Esophagus squamous epithelium (tissue), 5 donors: ENCODE measurements around the gene FGFRL1. TPM values are rescaled to one million over a fixed set of nuclear protein-coding genes. Genes with fewer than 3 reads are reported as not detected.
A peak's percentile ranks its signal among the peaks of the same experiment; 100 is the strongest.

ENCODE experiments used
- DNase-seq: peaks from one replicate; lab custom pipeline; 2025; lab: John Stamatoyannopoulos, UW
- H3K27ac ChIP-seq, 4 donors: fragments of 200-600 bp; sonication (generic); one replicate each; pipeline ENCODE4 v1.5.1; 2016 to 2019; ENCODE audit warnings: mild to moderate bottlenecking in 1 of 4
- H3K27me3 ChIP-seq, 4 donors: fragments of 200-600 bp; sonication (generic); 1 replicate in 3 of 4; 2 replicates in 1 of 4; pipeline versions ENCODE4 v1.5.1 to v1.6.0; 2017 to 2021; ENCODE audit warnings: antibody characterized with exemption in 1 of 4
- H3K36me3 ChIP-seq, 3 donors: fragments of 200-600 bp; sonication (generic); one replicate each; pipeline ENCODE4 v1.5.1; 2016 to 2019
- H3K4me1 ChIP-seq, 3 donors: fragments of 200-600 bp; sonication (generic); one replicate each; pipeline ENCODE4 v1.5.1; 2017 to 2019
- H3K4me3 ChIP-seq, 4 donors: fragments of 200-600 bp; sonication (generic); 1 replicate in 3 of 4; 2 replicates in 1 of 4; pipeline ENCODE4 v1.5.1; 2016 to 2019; ENCODE audit warnings: mild to moderate bottlenecking in 2 of 4, moderate library complexity in 1 of 4
- H3K9me3 ChIP-seq, 3 donors: fragments of 200-600 bp; sonication (generic); one replicate each; pipeline ENCODE4 v1.5.1; 2016 to 2019
- CTCF ChIP-seq, 6 experiments: fragments of 450-650 bp in 4 of 6; fragments of 200-600 bp in 2 of 6; sonication (generic) in 2 of 6; IDR thresholded peaks; one replicate each; pipeline ENCODE4 v1.5.1; 2016 to 2019; ENCODE audit warnings: antibody characterized with exemption in 6 of 6, mild to moderate bottlenecking in 4 of 6, moderate library complexity in 4 of 6
- POLR2A ChIP-seq, 4 donors: fragments of 450-650 bp; IDR thresholded peaks; one replicate each; pipeline ENCODE4 v1.6.1; 2017; ENCODE audit warnings: antibody characterized with exemption in 4 of 4, mild to moderate bottlenecking in 4 of 4, moderate library complexity in 3 of 4
- WGBS, 2 donors: methylation state at CpG; one replicate each; pipeline ENCODE4 v1.1.5; 2018; 5-methylcytosine and 5-hydroxymethylcytosine counted together
- intact Hi-C: fragments of 100-400 bp; cut with DNase I; formaldehyde crosslinking; loops from one replicate; pipeline ENCODE4 v1.15.0; 2022
- total RNA-seq, 4 donors: library from RNA; depleted of rRNA; stranded (reverse); fragments of >200 nt; gene quantifications; one replicate each; pipeline ENCODE4 v1.1.0, GENCODE V29; 2016
- donor health status: DM: yes; HTN: yes; CAD: no.

The FGFRL1 gene
- total RNA-seq, 4 donors from 2014 or later: 2.8 to 10.1 (median 4.7) TPM

DNA sequence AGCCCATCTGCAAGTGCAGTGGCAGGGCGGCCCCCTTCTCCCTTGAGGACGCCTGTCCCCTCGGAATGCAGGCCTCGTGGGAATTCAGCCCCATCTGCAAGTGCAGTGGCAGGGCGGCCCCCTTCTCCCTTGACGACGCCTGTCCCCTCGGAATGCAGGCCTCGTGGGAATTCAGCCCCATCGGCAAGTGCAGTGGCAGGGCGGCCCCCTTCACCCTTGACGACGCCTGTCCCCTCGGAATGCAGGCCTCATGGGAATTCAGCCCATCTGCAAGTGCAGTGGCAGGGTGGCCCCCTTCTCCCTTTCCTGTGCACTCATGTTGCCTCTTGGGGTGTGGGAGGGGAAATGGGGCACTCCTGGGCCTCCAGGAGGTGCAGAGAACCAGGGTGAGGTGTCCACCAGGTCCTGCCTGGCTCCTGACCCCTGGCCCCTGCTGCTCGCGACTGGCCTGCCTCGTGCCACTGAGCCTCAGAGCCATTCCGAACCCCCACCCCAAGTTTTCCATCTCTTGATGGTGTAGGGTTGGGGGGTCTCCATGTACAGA, 11.5 kb upstream of the FGFRL1 start:
- Histone ChIP-seq H3K27me3 (peaks cover 26 to 95% (median 33%) of the 10 kb centered on the region in 4 donors), H3K4me3 (no peak overlapping the region), H3K36me3 (no peaks in the 10 kb centered on the region), H3K4me1 (peaks cover 11 to 43% (median 28%) of the 10 kb centered on the region in 3 donors), H3K27ac (no peak overlapping the region), H3K9me3 (no peaks in the 10 kb centered on the region)
- DNase-seq: no peak
- intact Hi-C loops: no loop called here
- no peak for TF ChIP-seq CTCF (IDR thresholded peaks at IDR 0.05)
- no peak for TF ChIP-seq POLR2A (IDR thresholded peaks at IDR 0.05)
- WGBS, 2 donors: 22 to 75% methylated on average over 4 of the region's 18 CpGs

- intact Hi-C loops: no loop called here
- H3K4me1 ChIP-seq: peaks cover 11 to 43% (median 28%) of the 10 kb centered on the region in 3 donors
- no peaks in the 10 kb centered on the region for H3K9me3 ChIP-seq
- no peaks in the 10 kb centered on the region for H3K36me3 ChIP-seq
- TF ChIP-seq CTCF (IDR thresholded peaks at IDR 0.05): no peak
- peaks cover 26 to 99% (median 33%) of the 10 kb centered on the region in 4 donors for H3K27me3 ChIP-seq
- H3K4me3 ChIP-seq: no peak overlapping the region
- DNase-seq: no peak
- H3K27ac ChIP-seq: no peak overlapping the region
- 76 to 87% methylated on average over 3 of the region's 15 CpGs for WGBS, 2 donors
Measured at GRCh38 chr4:1000686-1001260, 10.7 kb upstream of the FGFRL1 start.

GRCh38 chr4:1001561-1002130, 9.8 kb upstream of the FGFRL1 start:
- Histone ChIP-seq H3K27ac (no peak overlapping the region), H3K36me3 (no peaks in the 10 kb centered on the region), H3K27me3 (peaks cover 26 to 99% (median 33%) of the 10 kb centered on the region in 4 donors), H3K4me3 (peak overlapping the region in 1 of 4 donors; percentile 49), H3K9me3 (no peaks in the 10 kb centered on the region), H3K4me1 (peaks cover 11 to 41% (median 28%) of the 10 kb centered on the region in 3 donors)
- DNase-seq: no peak
- intact Hi-C loops: no loop called here
- no peak for TF ChIP-seq CTCF (IDR thresholded peaks at IDR 0.05)
- no peak for TF ChIP-seq POLR2A (IDR thresholded peaks at IDR 0.05)
- 41 to 62% methylated on average over 5 to 23 of the region's 48 CpGs for WGBS, 2 donors

GRCh38 chr4:1002131-1002630, 9.2 kb upstream of the FGFRL1 start:
- no peak for TF ChIP-seq POLR2A (IDR thresholded peaks at IDR 0.05)
- TF ChIP-seq CTCF (IDR thresholded peaks at IDR 0.05): no peak
- Histone ChIP-seq H3K9me3 (peaks cover 0 to 3% (median 0%) of the 10 kb centered on the region in 3 donors), H3K4me3 (peak overlapping the region in 2 of 4 donors; percentile 7 to 49), H3K4me1 (peaks cover 11 to 36% (median 26%) of the 10 kb centered on the region in 3 donors), H3K36me3 (no peaks in the 10 kb centered on the region), H3K27me3 (peaks cover 26 to 99% (median 33%) of the 10 kb centered on the region in 4 donors), H3K27ac (no peak overlapping the region)
- WGBS, 2 donors: no CpG with 5 or more reads among the region's 54 CpGs
- DNase-seq: no peak
- intact Hi-C loops: no loop called here
